Osteoblast (primary cell): ENCODE measurements around the gene TUBG1. TPM values are rescaled to one million over a fixed set of nuclear protein-coding genes. Genes with fewer than 3 reads are reported as not detected.
"Not testable (repeated sequence)": the region's sequence is repeated elsewhere in the genome, so short reads cannot be mapped to it uniquely, and the experiment has no call there.

Experiments
- DNase-seq: peaks from one replicate; pipeline ENCODE4 v3.0.0; 2011; ENCODE audit warnings: low spot score, mixed read lengths; ENCODE audit not compliant: insufficient read length; ENCODE audit errors: missing footprints
- H2AFZ ChIP-seq: 2 replicates; pipeline ENCODE4 v1.6.0; 2011; ENCODE audit warnings: mild to moderate bottlenecking, low read length
- H3K27ac ChIP-seq: 2 replicates; pipeline ENCODE4 v1.5.1; 2011; ENCODE audit warnings: mild to moderate bottlenecking, low read depth, low read length, moderate library complexity
- H3K27me3 ChIP-seq: 2 replicates; pipeline ENCODE4 v1.6.0; 2012; ENCODE audit warnings: mild to moderate bottlenecking, control low read depth, inconsistent platforms, low read length, moderate library complexity; ENCODE audit not compliant: insufficient read depth
- H3K36me3 ChIP-seq: 2 replicates; pipeline ENCODE4 v1.5.1; 2011; ENCODE audit warnings: mild to moderate bottlenecking, low read length, control low read depth, moderate library complexity; ENCODE audit not compliant: insufficient read depth
- H3K4me1 ChIP-seq: 2 replicates; pipeline ENCODE4 v1.5.1; 2011; ENCODE audit warnings: mild to moderate bottlenecking, low read length, control low read depth, moderate library complexity; ENCODE audit not compliant: insufficient read depth
- H3K4me2 ChIP-seq: 2 replicates; pipeline ENCODE4 v1.6.0; 2011; ENCODE audit warnings: mild to moderate bottlenecking, low read length; ENCODE audit not compliant: insufficient read depth
- H3K4me3 ChIP-seq: fragments of 200-600 bp; sonication (generic); 3 replicates; pipeline ENCODE4 v1.5.1; 2012; ENCODE audit warnings: mild to moderate bottlenecking, low read length, inconsistent platforms; ENCODE audit not compliant: insufficient read depth
- H3K79me2 ChIP-seq: 2 replicates; pipeline ENCODE4 v1.6.0; 2012; ENCODE audit warnings: mild to moderate bottlenecking, low read length, control low read depth, inconsistent platforms; ENCODE audit not compliant: insufficient read depth
- H3K9me3 ChIP-seq: 2 replicates; pipeline ENCODE4 v1.5.1; 2011; ENCODE audit warnings: low read depth, low read length, control low read depth
- H4K20me1 ChIP-seq: 2 replicates; pipeline ENCODE4 v1.6.0; 2012; ENCODE audit warnings: mild to moderate bottlenecking, low read length, control low read depth; ENCODE audit not compliant: insufficient read depth
- CTCF ChIP-seq: IDR thresholded peaks from 2 replicates; pipeline ENCODE4 v1.5.1; 2011; ENCODE audit warnings: mild to moderate bottlenecking, low read depth, low read length, moderate library complexity; ENCODE audit errors: extremely low read depth
- total RNA-seq: library from RNA; depleted of rRNA; stranded (reverse); fragments of >200 nt; gene quantifications from 2 replicates; pipeline ENCODE4 v1.2.3, GENCODE V29; 2012

Gene TUBG1
- total RNA-seq, 1 donor: 20.3 TPM

DNA sequence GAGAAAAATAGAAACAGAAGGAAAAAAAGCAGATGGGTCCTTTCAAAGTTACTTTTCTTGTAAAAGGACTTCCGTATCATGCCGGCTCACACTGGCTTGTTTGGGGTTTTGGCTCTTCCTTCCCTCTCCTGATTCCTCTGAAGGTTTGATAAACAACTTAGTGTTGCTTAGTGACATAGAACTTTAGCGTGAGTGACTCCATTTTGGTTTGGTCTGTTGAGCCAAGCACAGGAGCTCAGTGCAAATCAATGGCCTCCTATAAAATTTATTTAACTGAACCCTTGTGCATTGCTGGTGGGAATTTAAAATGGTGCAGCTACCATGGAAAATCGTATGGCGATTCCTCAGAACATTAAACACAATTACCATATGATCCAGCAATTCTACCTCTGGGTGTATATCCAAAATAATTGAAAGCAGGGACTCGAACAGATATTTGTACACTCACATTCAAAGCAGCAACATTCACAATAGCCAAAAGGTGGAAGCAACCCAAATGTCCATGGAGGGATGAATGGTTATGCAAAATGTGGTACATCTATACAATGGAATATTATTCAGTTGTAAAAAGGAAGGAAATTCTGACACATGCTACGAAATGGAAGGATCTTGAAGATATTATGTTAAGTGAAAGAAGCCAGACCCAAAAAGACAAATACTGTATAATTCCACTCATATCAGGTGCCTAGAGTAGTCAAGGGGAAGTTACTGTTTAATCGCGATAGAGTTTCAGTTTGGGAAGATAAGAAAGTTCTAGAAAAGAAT is 48.5 kb downstream of the TUBG1 start:
- H3K4me2 ChIP-seq: no peak overlapping the region
- peaks cover 14% of the 10 kb centered on the region for H3K36me3 ChIP-seq
- peaks cover 14% of the 10 kb centered on the region for H3K79me2 ChIP-seq
- TF ChIP-seq CTCF: no peak
- H4K20me1 ChIP-seq: no peaks in the 10 kb centered on the region
- H3K4me3 ChIP-seq: no peak overlapping the region
- no peak overlapping the region for H3K27ac ChIP-seq
- H3K4me1 ChIP-seq: peaks cover 25% of the 10 kb centered on the region
- no peak overlapping the region for H2AFZ ChIP-seq
- H3K9me3 ChIP-seq: no peaks in the 10 kb centered on the region
- DNase-seq: no peak
- no peaks in the 10 kb centered on the region for H3K27me3 ChIP-seq

GRCh38 chr17:42659079-42659931 is 49.8 kb downstream of the TUBG1 start, which contains the start of gene TUBG2:
Gene TUBG2, plus strand, starts transcription at chr17:42659284. Its CDS starts 220 bp downstream, at chr17:42659504.
- no peak for TF ChIP-seq CTCF
- Histone ChIP-seq H3K36me3 (peaks cover 23% of the 10 kb centered on the region), H3K27ac (peak within 1 kb of the TSS; percentile 70), H2AFZ (peak within 1 kb of the TSS; percentile 85), H3K4me1 (peaks cover 18% of the 10 kb centered on the region), H4K20me1 (peaks cover under 1% of the 10 kb centered on the region), H3K4me3 (peak within 1 kb of the TSS; percentile 87), H3K4me2 (peak within 1 kb of the TSS; percentile 84), H3K27me3 (no peaks in the 10 kb centered on the region), H3K9me3 (no peaks in the 10 kb centered on the region), H3K79me2 (peaks cover 14% of the 10 kb centered on the region)
- DNase-seq: peak; percentile 99

DNA sequence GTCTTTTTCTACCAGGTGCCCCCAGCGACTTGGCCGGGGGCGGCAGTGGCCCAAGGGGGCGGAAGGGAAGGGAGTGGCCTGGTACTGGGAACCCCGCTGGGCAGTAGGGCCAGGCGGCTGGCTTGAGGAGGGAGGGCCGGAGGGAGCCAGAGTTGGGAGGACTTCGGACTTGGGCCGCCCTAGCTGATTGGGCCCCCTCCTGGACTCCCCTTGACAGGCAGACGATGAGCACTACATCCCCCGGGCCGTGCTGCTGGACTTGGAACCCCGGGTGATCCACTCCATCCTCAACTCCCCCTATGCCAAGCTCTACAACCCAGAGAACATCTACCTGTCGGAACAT is 50.4 kb downstream of the TUBG1 start:
- H3K4me2 ChIP-seq: peak overlapping the region; percentile 84
- H3K4me1 ChIP-seq: peaks cover 16% of the 10 kb centered on the region
- DNase-seq, H4K20me1 ChIP-seq, H3K9me3 ChIP-seq, H3K27me3 ChIP-seq, H2AFZ ChIP-seq: not testable (repeated sequence)
- peaks cover 14% of the 10 kb centered on the region for H3K79me2 ChIP-seq
- peaks cover 25% of the 10 kb centered on the region for H3K36me3 ChIP-seq
- peak overlapping the region; percentile 87 for H3K4me3 ChIP-seq
- peak overlapping the region; percentile 70 for H3K27ac ChIP-seq

DNA sequence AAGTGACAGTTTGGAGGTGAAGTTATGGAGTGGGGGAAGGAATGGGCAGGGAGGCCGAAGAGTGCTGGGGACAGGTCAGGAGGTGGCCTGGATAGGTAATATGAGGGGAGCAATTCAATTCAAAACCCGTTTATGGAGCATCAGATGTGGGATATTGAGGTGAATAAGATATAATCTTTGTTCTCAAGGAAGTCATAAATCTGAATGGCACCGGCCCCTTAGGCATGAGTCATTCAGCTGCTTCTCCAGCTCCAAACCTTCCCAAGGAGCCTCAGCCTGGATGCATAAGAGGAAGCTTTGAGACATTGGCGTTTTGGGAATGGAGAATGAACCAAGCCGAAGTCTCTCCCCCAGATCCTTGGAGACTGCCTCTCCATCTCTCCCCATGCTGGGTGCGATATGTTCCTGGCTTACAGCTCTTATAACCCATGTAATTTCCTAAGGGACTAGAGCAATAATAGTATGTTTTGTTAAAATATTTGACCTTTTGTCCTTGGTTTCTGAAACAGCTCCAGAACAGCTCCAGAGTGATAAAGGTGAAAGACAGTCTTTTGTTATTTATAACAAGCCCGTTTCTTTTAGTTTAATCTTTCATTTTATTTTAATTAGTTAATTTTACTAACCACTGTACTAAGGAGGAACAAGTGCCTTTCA is 51.3 kb downstream of the TUBG1 start:
- H3K79me2 ChIP-seq: peaks cover 14% of the 10 kb centered on the region
- peak; percentile 94 for DNase-seq
- peaks cover 3% of the 10 kb centered on the region for H4K20me1 ChIP-seq
- H3K36me3 ChIP-seq: peaks cover 31% of the 10 kb centered on the region
- H3K4me3 ChIP-seq: no peak overlapping the region
- no peak for TF ChIP-seq CTCF
- no peaks in the 10 kb centered on the region for H3K9me3 ChIP-seq
- peak overlapping the region; percentile 1 for H3K27ac ChIP-seq
- H3K4me2 ChIP-seq: peak overlapping the region; percentile 49
- H3K4me1 ChIP-seq: peaks cover 16% of the 10 kb centered on the region
- no peak overlapping the region for H2AFZ ChIP-seq
- no peaks in the 10 kb centered on the region for H3K27me3 ChIP-seq

Other genes with a start within 250 kb of the TUBG1 start
- gene STAT3, start 221.2 kb upstream of the TUBG1 start, total RNA-seq: 197 and 206 TPM in 2 replicates
- gene CAVIN1, start 186.4 kb upstream of the TUBG1 start, total RNA-seq: 861 and 988 TPM in 2 replicates
- 52.5 and 53.9 TPM in 2 replicates for gene ATP6V0A1, start 150.8 kb upstream of the TUBG1 start, total RNA-seq
- 91.6 and 99.0 TPM in 2 replicates for gene NAGLU, start 73.4 kb upstream of the TUBG1 start, total RNA-seq
- 1.1 and 1.5 TPM in 2 replicates for gene HSD17B1, start 56.8 kb upstream of the TUBG1 start, total RNA-seq
- 13.0 and 13.4 TPM in 2 replicates for gene COASY, start 47.5 kb upstream of the TUBG1 start, total RNA-seq
- gene MLX, start 42.6 kb upstream of the TUBG1 start, total RNA-seq: 43.4 and 44.8 TPM in 2 replicates
- gene PSMC3IP, start 32.0 kb upstream of the TUBG1 start, total RNA-seq: 1.8 TPM in 2 replicates
- 81.0 and 90.1 TPM in 2 replicates for gene RETREG3, start 309 bp upstream of the TUBG1 start, total RNA-seq
- gene TUBG2, start 49.6 kb downstream of the TUBG1 start, total RNA-seq: 13.8 TPM in 2 replicates
- 14.7 and 19.9 TPM in 2 replicates for gene PLEKHH3, start 67.3 kb downstream of the TUBG1 start, total RNA-seq
- gene CCR10, start 72.2 kb downstream of the TUBG1 start, total RNA-seq: 0.59 and 2.2 TPM in 2 replicates
- gene CNTNAP1, start 72.8 kb downstream of the TUBG1 start, total RNA-seq: 18.6 and 19.2 TPM in 2 replicates
- 30.8 and 31.8 TPM in 2 replicates for gene EZH1, start 135.4 kb downstream of the TUBG1 start, total RNA-seq
- gene RAMP2, start 151.5 kb downstream of the TUBG1 start, total RNA-seq: not detected in 2 replicates
- 46.7 and 55.7 TPM in 2 replicates for gene VPS25, start 163.8 kb downstream of the TUBG1 start, total RNA-seq
- under 0.01 TPM in 1 of 2 replicates, not detected in the other for gene WNK4, start 170.9 kb downstream of the TUBG1 start, total RNA-seq
- 44.2 and 47.4 TPM in 2 replicates for gene COA3, start 189.0 kb downstream of the TUBG1 start, total RNA-seq
- 0.88 TPM in 1 of 2 replicates, not detected in the other for gene CNTD1, start 189.2 kb downstream of the TUBG1 start, total RNA-seq
- gene BECN1, start 214.6 kb downstream of the TUBG1 start, total RNA-seq: 94.8 and 104 TPM in 2 replicates
- gene PSME3, start 223.7 kb downstream of the TUBG1 start, total RNA-seq: 79.9 and 81.1 TPM in 2 replicates
- 0.72 and 0.88 TPM in 2 replicates for gene AOC2, start 234.9 kb downstream of the TUBG1 start, total RNA-seq
- under 0.01 TPM in 1 of 2 replicates, not detected in the other for gene AOC3, start 241.5 kb downstream of the TUBG1 start, total RNA-seq